Upper lobe of left lung (tissue), 4 donors: ENCODE results near the gene OTOF.

ENCODE experiments used
- CTCF ChIP-seq, 6 experiments: fragments of 450-650 bp in 4 of 6; fragments of 200-600 bp in 2 of 6; sonication (generic) in 2 of 6; IDR thresholded peaks; one replicate each; pipeline ENCODE4 v1.5.1; 2016 to 2019; ENCODE audit warnings: antibody characterized with exemption in 6 of 6
- EP300 ChIP-seq, 4 donors: sonication (generic); formaldehyde crosslinking; IDR thresholded peaks; one replicate each; pipeline ENCODE4 v1.5.1; 2017; ENCODE audit warnings: antibody characterized with exemption in 4 of 4, control low read depth in 2 of 4
- POLR2A ChIP-seq, 4 donors: fragments of 450-650 bp; IDR thresholded peaks; one replicate each; pipeline ENCODE4 v1.5.1; 2016 to 2017; ENCODE audit warnings: antibody characterized with exemption in 4 of 4, mild to moderate bottlenecking in 2 of 4

DNA sequence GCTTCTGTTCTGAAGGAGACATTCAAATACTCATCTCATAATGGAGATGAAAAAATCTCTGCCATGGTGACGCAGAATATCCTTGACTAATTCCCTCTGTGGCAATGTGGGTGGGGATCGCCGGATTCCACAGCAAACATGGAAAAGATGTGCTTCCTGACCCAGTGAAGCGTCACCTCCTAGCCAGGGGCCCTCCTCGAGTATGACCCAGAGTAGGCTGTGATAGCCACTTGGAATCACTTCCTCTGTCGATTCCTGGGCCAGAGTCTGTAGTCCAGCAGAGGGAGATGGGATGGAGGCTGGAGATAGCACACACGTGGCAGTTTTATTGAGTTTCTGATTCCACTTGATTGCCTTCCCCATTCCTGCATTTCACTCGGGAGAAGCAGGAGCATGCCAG lies 39.4 kb downstream of the OTOF start:
- no peak for TF ChIP-seq CTCF (IDR thresholded peaks at IDR 0.05)
- TF ChIP-seq EP300 (IDR thresholded peaks at IDR 0.05), result no peak
- no peak for TF ChIP-seq POLR2A (IDR thresholded peaks at IDR 0.05)
